ENCODE measurements around the gene SLC18A3. TPM values are rescaled to one million over a fixed set of nuclear protein-coding genes. Genes with fewer than 3 reads are reported as not detected.

Gene SLC18A3
- total RNA-seq, 1 experiment from 2014 or later, result not detected

GRCh38 chr10:49625411-49625810 is 15.3 kb downstream of the SLC18A3 start:
- Histone ChIP-seq H3K36me3 (ENCODE audit: control insufficient read depth, insufficient read depth, low read length) (no peaks in the 10 kb centered on the region), H3K9me3 (ENCODE audit: control insufficient read depth, insufficient read depth, low read depth, low read length) (no peaks in the 10 kb centered on the region), H3K27ac (ENCODE audit: low read length) (no peak overlapping the region), H3K4me1 (ENCODE audit: control insufficient read depth, insufficient read depth, low read length) (no peaks in the 10 kb centered on the region), H3K4me3 (ENCODE audit: low read depth in 2 of 2, low read length in 2 of 2) (no peak overlapping the region), H3K27me3 (ENCODE audit: control insufficient read depth, insufficient read depth, low read length) (peaks cover 3% of the 10 kb centered on the region; the same call in 1 of the 2 replicates)
- no peak for ATAC-seq
- POLR2A ChIA-PET, result no interaction called here
- DNase-seq (ENCODE audit: low read depth, low spot score), result no peak
- CTCF ChIA-PET, result no interaction called here
- BruUV-seq (replicated peaks), result no TSS peak
- in situ Hi-C loops (cut with HindIII; ENCODE audit: low pct_unique_long_range_greater_than_20kb, low sequenced_read_pairs), result no loop called here
- no peak for TF ChIP-seq TCF7L2 (IDR thresholded peaks at IDR 0.05; ENCODE audit: low read depth, low read length)
- TF ChIP-seq CTCF (IDR thresholded peaks at IDR 0.05), result no peak
- no peak for TF ChIP-seq REST (IDR thresholded peaks at IDR 0.05; ENCODE audit: insufficient read depth in 1 of 2, low read depth in 2 of 2, low read length in 1 of 2)
- TF ChIP-seq POLR2AphosphoS5 (IDR thresholded peaks at IDR 0.05; ENCODE audit: low read depth, low read length), result no peak
- TF ChIP-seq SIN3A (IDR thresholded peaks at IDR 0.05; ENCODE audit: borderline replicate concordance, insufficient read depth, low read depth, low read length), result no peak
- intact Hi-C loops (cut with micrococcal nuclease; ENCODE audit: unreplicated experiment), result no loop called here

DNA sequence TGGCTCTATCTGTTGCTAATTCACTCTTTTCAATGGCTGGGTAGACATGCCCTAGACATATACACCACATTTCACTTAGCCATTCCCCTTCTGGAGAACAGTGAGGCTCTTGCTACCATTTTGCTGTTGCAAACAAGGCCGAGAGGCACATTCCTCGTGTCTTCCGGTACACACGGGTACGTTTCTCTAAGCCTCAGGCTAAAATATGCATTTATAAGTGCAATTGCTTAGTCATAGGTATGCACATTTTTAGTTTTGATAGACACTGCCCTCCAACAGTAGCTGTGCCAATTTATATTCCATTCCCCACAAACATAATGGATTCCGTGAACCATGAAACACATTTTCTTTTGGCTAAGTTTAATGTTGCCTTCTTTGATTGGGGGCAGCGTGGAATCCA is 16.9 kb downstream of the SLC18A3 start:
- intact Hi-C loops (cut with micrococcal nuclease; ENCODE audit: unreplicated experiment), result no loop called here
- in situ Hi-C loops (cut with HindIII; ENCODE audit: low pct_unique_long_range_greater_than_20kb, low sequenced_read_pairs), result no loop called here

More for the DNA sequence above, 16.9 kb downstream of the SLC18A3 start:
- H3K27me3 ChIP-seq (ENCODE audit: control insufficient read depth, insufficient read depth, low read length), result peaks cover 3% of the 10 kb centered on the region; the same call in 1 of the 2 replicates
- no peaks in the 10 kb centered on the region for H3K9me3 ChIP-seq (ENCODE audit: control insufficient read depth, insufficient read depth, low read depth, low read length)
- POLR2A ChIA-PET, result no interaction called here
- no peaks in the 10 kb centered on the region for H3K36me3 ChIP-seq (ENCODE audit: control insufficient read depth, insufficient read depth, low read length)
- ATAC-seq, result no peak
- no peak overlapping the region for H3K4me3 ChIP-seq (ENCODE audit: low read depth in 2 of 2, low read length in 2 of 2)
- CTCF ChIA-PET, result no interaction called here
- TF ChIP-seq POLR2AphosphoS5 (IDR thresholded peaks at IDR 0.05; ENCODE audit: low read depth, low read length) (no peak), CTCF (IDR thresholded peaks at IDR 0.05) (no peak), REST (IDR thresholded peaks at IDR 0.05; ENCODE audit: insufficient read depth in 1 of 2, low read depth in 2 of 2, low read length in 1 of 2) (no peak), SIN3A (IDR thresholded peaks at IDR 0.05; ENCODE audit: borderline replicate concordance, insufficient read depth, low read depth, low read length) (no peak)
- H3K4me1 ChIP-seq (ENCODE audit: control insufficient read depth, insufficient read depth, low read length), result no peaks in the 10 kb centered on the region
- no TSS peak for BruUV-seq (replicated peaks)
- DNase-seq (ENCODE audit: low read depth, low spot score), result no peak
- no peak overlapping the region for H3K27ac ChIP-seq (ENCODE audit: low read length)
